HCT116 (cell line): Measurements from ENCODE around the gene CPNE7. TPM values are rescaled to one million over a fixed set of nuclear protein-coding genes. Genes with fewer than 3 reads are reported as not detected.

Experiments used
- ATAC-seq: fragments of 200-7000 bp; cut with Tn5 transposase; 2 replicates; pipeline ENCODE4 v1.9.1; 2020; ENCODE audit warnings: mild to moderate bottlenecking, moderate library complexity
- BruUV-seq: library from RNA; stranded (reverse); fragments of 400-500 nt; replicated peaks from 2 replicates; lab custom pipeline; 2021; lab: Mats Ljungman, UMichigan
- CTCF ChIA-PET: fragments of 300-600 bp; sonication (Branson Sonifier 250); formaldehyde crosslinking; loops from one replicate; lab custom pipeline; 2021; ENCODE audit warnings: antibody characterized with exemption; lab: Charles Lee
- POLR2A ChIA-PET: fragments of 300-600, 350-600 bp; sonication (Branson Sonifier 250); formaldehyde crosslinking; loops from one replicate; lab custom pipeline; 2021; ENCODE audit warnings: antibody characterized with exemption; lab: Charles Lee
- RAD21 ChIA-PET, 2 experiments: fragments of 300-600 bp; sonication (Branson Sonifier 250); formaldehyde crosslinking; loops; one replicate each; lab custom pipeline; 2023; ENCODE audit warnings: low total read pairs in 2 of 2; ENCODE audit not compliant: uncharacterized antibody in 2 of 2, unreplicated experiment in 2 of 2, low non-redundant PET in 1 of 2; lab: Charles Lee
- DNase-seq: peaks from one replicate; pipeline ENCODE4 v3.0.0-alpha.2; 2010; ENCODE audit warnings: low read depth, low spot score
- H2AFZ ChIP-seq: fragments of 200-600 bp; shearing (Covaris generic), sonication (generic); 2 replicates; pipeline ENCODE4 v1.6.1; 2017; ENCODE audit warnings: low read depth, mixed run types, mixed read lengths, antibody characterized with exemption, low read length; ENCODE audit not compliant: poor library complexity, severe bottlenecking
- H3K27ac ChIP-seq: 2 replicates; pipeline ENCODE4 v1.5.1; 2012; ENCODE audit warnings: low read depth, low read length
- H3K27me3 ChIP-seq: fragments of 200-600 bp; sonication (generic); 2 replicates; pipeline ENCODE4 v1.6.1; 2016; ENCODE audit warnings: mixed run types, low read length, mixed read lengths; ENCODE audit not compliant: insufficient read depth
- H3K36me3 ChIP-seq, 2 experiments: fragments of 200-500 bp in 1 of 2; fragments of 200-600 bp in 1 of 2; sonication (Bioruptor generic) in 1 of 2; sonication (generic) in 1 of 2; 2 replicates each; pipeline versions ENCODE4 v1.5.1 to v1.6.1; 2014 to 2016; ENCODE audit warnings: low read length in 2 of 2, inconsistent platforms in 1 of 2, mixed read lengths in 1 of 2, mixed run types in 1 of 2; ENCODE audit not compliant: insufficient read depth in 2 of 2, control insufficient read depth in 1 of 2
- H3K4me1 ChIP-seq, 2 experiments: fragments of 200-600 bp in 1 of 2; sonication (generic) in 1 of 2; 2 replicates each; pipeline versions ENCODE4 v1.5.1 to v1.6.1; 2012 to 2017; ENCODE audit warnings: low read length in 2 of 2, inconsistent platforms in 1 of 2, mild to moderate bottlenecking in 1 of 2, mixed read lengths in 1 of 2, mixed run types in 1 of 2, moderate library complexity in 1 of 2; ENCODE audit not compliant: insufficient read depth in 2 of 2, control insufficient read depth in 1 of 2
- H3K4me2 ChIP-seq: fragments of 200-600 bp; sonication (generic); 2 replicates; pipeline ENCODE4 v1.6.1; 2017; ENCODE audit warnings: mixed run types, low read length, mixed read lengths
- H3K4me3 ChIP-seq, 2 experiments: fragments of 200-600 bp in 1 of 2; sonication (generic) in 1 of 2; replicated peaks in 1 of 2; 2 replicates each; pipeline ENCODE4 v1.5.1; 2011 to 2016; ENCODE audit warnings: low read length in 2 of 2, control low read depth in 1 of 2, low read depth in 1 of 2, mild to moderate bottlenecking in 1 of 2, mixed read lengths in 1 of 2, mixed run types in 1 of 2
- H3K79me2 ChIP-seq: fragments of 200-600 bp; sonication (generic); 2 replicates; pipeline ENCODE4 v1.6.1; 2017; ENCODE audit warnings: mild to moderate bottlenecking, mixed run types, low read length, moderate library complexity, mixed read lengths; ENCODE audit not compliant: insufficient read depth
- H3K9ac ChIP-seq: fragments of 200-600 bp; sonication (generic); 2 replicates; pipeline ENCODE4 v1.6.1; 2016; ENCODE audit warnings: low read length, mixed read lengths
- H3K9me2 ChIP-seq: fragments of 200-600 bp; sonication (generic), shearing (Covaris generic); 2 replicates; pipeline ENCODE4 v1.6.1; 2017; ENCODE audit warnings: mixed run types, mild to moderate bottlenecking, moderate library complexity; ENCODE audit not compliant: insufficient read depth
- H3K9me3 ChIP-seq, 2 experiments: fragments of 200-500 bp in 1 of 2; fragments of 200-600 bp in 1 of 2; sonication (Bioruptor generic) in 1 of 2; sonication (generic) in 1 of 2; 2 replicates each; pipeline ENCODE4 v1.6.1; 2014 to 2017; ENCODE audit warnings: low read length in 2 of 2, mixed read lengths in 2 of 2, inconsistent platforms in 1 of 2, low read depth in 1 of 2, mild to moderate bottlenecking in 1 of 2, mixed run types in 1 of 2, moderate library complexity in 1 of 2; ENCODE audit not compliant: control insufficient read depth in 1 of 2, insufficient read depth in 1 of 2
- H4K20me1 ChIP-seq: fragments of 200-600 bp; sonication (generic), shearing (Covaris generic); 2 replicates; pipeline ENCODE4 v1.6.1; 2017; ENCODE audit warnings: mixed run types, mild to moderate bottlenecking, moderate library complexity; ENCODE audit not compliant: insufficient read depth
- EGR1 ChIP-seq: IDR thresholded peaks from 2 replicates; pipeline ENCODE4 v1.6.1; 2012; ENCODE audit warnings: low read depth
- ELF1 ChIP-seq: IDR thresholded peaks from 2 replicates; pipeline ENCODE4 v1.6.1; 2012; ENCODE audit warnings: low read depth, borderline replicate concordance
- POLR2A ChIP-seq: IDR thresholded peaks from 2 replicates; pipeline ENCODE4 v1.7.0; 2011; ENCODE audit warnings: borderline replicate concordance; ENCODE audit not compliant: insufficient read depth, insufficient read length; ENCODE audit errors: extremely low read depth
- POLR2AphosphoS5 ChIP-seq: IDR thresholded peaks from 2 replicates; pipeline ENCODE4 v1.6.1; 2011; ENCODE audit warnings: mild to moderate bottlenecking, low read depth, low read length, moderate library complexity
- RAD21 ChIP-seq: IDR thresholded peaks from 2 replicates; pipeline ENCODE4 v1.6.1; 2012; ENCODE audit warnings: low read depth, mild to moderate bottlenecking
- SRF ChIP-seq: IDR thresholded peaks from 2 replicates; pipeline ENCODE4 v1.6.1; 2012; ENCODE audit warnings: low read depth
- TCF7L2 ChIP-seq: IDR thresholded peaks from 2 replicates; pipeline ENCODE4 v1.7.0; 2011; ENCODE audit warnings: borderline replicate concordance, inconsistent platforms; ENCODE audit not compliant: insufficient read depth, insufficient read length; ENCODE audit errors: extremely low read depth
- intact Hi-C: fragments of 100-400 bp; cut with micrococcal nuclease; formaldehyde crosslinking; loops from 2 replicates; pipeline ENCODE4 v1.10.0; 2022
- total RNA-seq: library from RNA; stranded (reverse); gene quantifications from one replicate; pipeline ENCODE4 v1.2.1, GENCODE V29; 2021; ENCODE audit not compliant: unreplicated experiment
- TF ChIP-seq, protein P1 (sequence below): IDR thresholded peaks from 2 replicates; pipeline ENCODE4 v1.6.1; 2011; ENCODE audit warnings: mild to moderate bottlenecking, low read length, moderate library complexity; ENCODE audit not compliant: insufficient replicate concordance; ENCODE audit errors: extremely low read depth

Gene CPNE7
- total RNA-seq, 1 experiment from 2014 or later = 201 TPM

DNA sequence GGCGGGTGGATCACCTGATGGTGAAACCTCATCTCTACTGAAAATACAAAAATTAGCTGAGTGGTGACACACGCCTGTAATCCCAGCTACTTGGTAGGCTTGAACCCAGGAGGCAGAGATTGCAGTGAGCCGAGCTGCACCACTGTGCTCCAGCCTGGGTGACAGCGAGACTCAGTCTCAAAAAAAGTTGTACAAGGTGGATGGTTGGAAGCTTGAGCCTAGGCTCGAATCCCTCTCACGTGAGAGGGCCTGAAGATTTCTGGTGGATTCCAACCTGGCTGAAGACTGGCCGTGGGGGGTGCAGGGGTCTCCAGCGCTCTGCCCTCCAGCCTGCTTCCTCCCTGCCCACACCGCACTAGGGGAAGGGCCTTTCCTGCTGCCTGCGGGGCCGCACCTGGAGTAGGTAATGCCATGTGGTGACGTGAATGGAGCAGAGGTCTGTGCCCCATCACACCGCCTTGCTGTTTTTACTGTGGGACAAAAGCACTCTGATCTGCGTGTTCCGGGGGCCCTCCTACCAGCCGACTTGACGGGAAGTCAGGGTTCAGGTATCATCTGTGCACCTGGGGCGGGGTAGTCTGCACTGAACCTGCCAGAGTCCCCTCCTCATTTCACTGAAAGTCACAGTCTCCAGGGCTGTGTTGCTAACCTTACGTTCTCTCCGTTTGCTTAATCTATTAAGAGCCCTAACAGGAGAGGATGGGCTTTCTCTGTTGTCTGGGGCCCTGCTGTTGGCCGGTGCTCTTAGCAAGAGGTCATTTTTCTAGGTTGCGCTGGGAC, 10.9 kb upstream of the CPNE7 start:
- H3K9me2 ChIP-seq = no peaks in the 10 kb centered on the region
- RAD21 ChIA-PET = no interaction called here
- TF ChIP-seq POLR2A (peak; percentile 60), TCF7L2 (peak; percentile 9), POLR2AphosphoS5 (peak; percentile 78), SRF (no peak)
- TF ChIP-seq, all 23 proteins: peak for 3
- no peak for DNase-seq
- ChIA-PET POLR2A (interaction anchor here (0.7 to 1.5 kb wide), 3 partner anchors 9 to 102 kb away, joined by 3 to 4 read pairs (median 4); no protein-coding TSS in a partner anchor), CTCF (interaction anchor here (0.6 to 1.5 kb wide), 10 partner anchors 9 to 344 kb away, joined by 3 to 8 read pairs (median 4); partner anchors contain the start of gene CPNE7)
- Histone ChIP-seq H2AFZ (no peak overlapping the region), H3K4me3 (peak overlapping the region; percentile 27 to 45), H3K79me2 (peaks cover 49% of the 10 kb centered on the region), H3K4me2 (peak overlapping the region; percentile 84), H3K9ac (peak overlapping the region; percentile 96), H3K36me3 (peaks cover 23 to 34% of the 10 kb centered on the region in 2 experiments), H3K27ac (peak overlapping the region; percentile 96), H3K9me3 (no peaks in the 10 kb centered on the region), H4K20me1 (peaks cover 42% of the 10 kb centered on the region; the same call in 1 of the 2 replicates), H3K27me3 (no peaks in the 10 kb centered on the region), H3K4me1 (peaks cover 45 to 58% of the 10 kb centered on the region in 2 experiments)
- BruUV-seq = no TSS peak
- intact Hi-C loops = loop anchor here (10.0 kb wide), 1 partner anchor 750 kb away; the partner anchor contains the start of gene APRT
- peak; percentile 18 for ATAC-seq

DNA sequence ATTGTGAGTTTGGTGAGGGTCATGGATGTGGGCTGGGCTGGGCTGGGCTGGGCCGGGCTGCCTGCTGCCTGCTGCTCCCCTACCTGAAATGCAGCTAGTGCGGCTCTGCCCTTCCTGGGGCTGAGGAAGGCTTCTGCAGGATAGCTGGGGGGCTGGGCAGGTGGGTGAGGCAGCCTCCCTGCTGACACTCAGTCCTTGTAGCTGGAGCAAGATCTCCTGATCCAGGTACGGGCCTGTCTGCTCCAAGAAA, 10.4 kb upstream of the CPNE7 start:
- ATAC-seq (peak; percentile 43), DNase-seq (no peak)
- H3K9me2 ChIP-seq = no peaks in the 10 kb centered on the region
- H2AFZ ChIP-seq = no peak overlapping the region
- H3K9ac ChIP-seq = peak overlapping the region; percentile 96
- POLR2A ChIA-PET = interaction anchor here (0.6 to 1.5 kb wide), 3 partner anchors 11 to 102 kb away, joined by 3 to 4 read pairs (median 3); partner anchors contain the start of gene CPNE7
- H3K9me3 ChIP-seq = no peaks in the 10 kb centered on the region
- RAD21 ChIA-PET = no interaction called here
- TF ChIP-seq RAD21 = no peak
- no peak for TF ChIP-seq ELF1
- TF ChIP-seq EGR1 = no peak
- TF ChIP-seq, protein P1, sequence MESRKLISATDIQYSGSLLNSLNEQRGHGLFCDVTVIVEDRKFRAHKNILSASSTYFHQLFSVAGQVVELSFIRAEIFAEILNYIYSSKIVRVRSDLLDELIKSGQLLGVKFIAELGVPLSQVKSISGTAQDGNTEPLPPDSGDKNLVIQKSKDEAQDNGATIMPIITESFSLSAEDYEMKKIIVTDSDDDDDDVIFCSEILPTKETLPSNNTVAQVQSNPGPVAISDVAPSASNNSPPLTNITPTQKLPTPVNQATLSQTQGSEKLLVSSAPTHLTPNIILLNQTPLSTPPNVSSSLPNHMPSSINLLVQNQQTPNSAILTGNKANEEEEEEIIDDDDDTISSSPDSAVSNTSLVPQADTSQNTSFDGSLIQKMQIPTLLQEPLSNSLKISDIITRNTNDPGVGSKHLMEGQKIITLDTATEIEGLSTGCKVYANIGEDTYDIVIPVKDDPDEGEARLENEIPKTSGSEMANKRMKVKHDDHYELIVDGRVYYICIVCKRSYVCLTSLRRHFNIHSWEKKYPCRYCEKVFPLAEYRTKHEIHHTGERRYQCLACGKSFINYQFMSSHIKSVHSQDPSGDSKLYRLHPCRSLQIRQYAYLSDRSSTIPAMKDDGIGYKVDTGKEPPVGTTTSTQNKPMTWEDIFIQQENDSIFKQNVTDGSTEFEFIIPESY = peak; percentile 8
- H3K4me1 ChIP-seq = peaks cover 45 to 61% of the 10 kb centered on the region in 2 experiments
- peaks cover 43% of the 10 kb centered on the region for H3K79me2 ChIP-seq
- peak overlapping the region; percentile 96 for H3K27ac ChIP-seq
- H3K4me2 ChIP-seq = peak overlapping the region; percentile 84
- no peaks in the 10 kb centered on the region for H3K27me3 ChIP-seq
- peaks cover 42% of the 10 kb centered on the region; the same call in 1 of the 2 replicates for H4K20me1 ChIP-seq
- peaks cover 23 to 34% of the 10 kb centered on the region in 2 experiments for H3K36me3 ChIP-seq
- BruUV-seq = no TSS peak
- H3K4me3 ChIP-seq = peak overlapping the region; percentile 27 to 45
- intact Hi-C loops = loop anchor here (10.0 kb wide), 1 partner anchor 750 kb away; the partner anchor contains the start of gene APRT
- CTCF ChIA-PET = interaction anchor here (0.8 to 1.6 kb wide), 12 partner anchors 8 to 141 kb away, joined by 3 to 8 read pairs (median 4); partner anchors contain the start of gene CPNE7
